HepG2 (cell line): ENCODE results near the gene KCTD13. TPM values are rescaled to one million over a fixed set of nuclear protein-coding genes. Genes with fewer than 3 reads are reported as not detected.

ENCODE experiments used
- BORCS8-MEF2B ChIP-seq: sonication (generic); formaldehyde crosslinking; IDR thresholded peaks from 2 replicates; pipeline ENCODE4 v1.8.0; 2022; ENCODE audit warnings: mild to moderate bottlenecking, missing genetic modification reagents
- CBX2 ChIP-seq, 2 experiments: fragments of 200-600 bp in 1 of 2; sonication (generic); formaldehyde crosslinking in 1 of 2; IDR thresholded peaks; 2 replicates each; pipeline versions ENCODE4 v1.7.0 to v1.8.1; 2018 to 2022; ENCODE audit warnings: low read depth in 2 of 2, low read length in 1 of 2, mild to moderate bottlenecking in 1 of 2, missing genetic modification reagents in 1 of 2
- FOXC1 ChIP-seq: sonication (generic); formaldehyde crosslinking; IDR thresholded peaks from 2 replicates; pipeline ENCODE4 v1.8.0; 2022; ENCODE audit warnings: mild to moderate bottlenecking, missing genetic modification reagents, borderline replicate concordance
- HIVEP1 ChIP-seq: sonication (generic); formaldehyde crosslinking; IDR thresholded peaks from 2 replicates; pipeline ENCODE4 v1.4.0; 2020; ENCODE audit warnings: mild to moderate bottlenecking, missing genetic modification reagents
- HNRNPUL1 ChIP-seq: fragments of 200-400 bp; formaldehyde crosslinking; IDR thresholded peaks from 2 replicates; pipeline ENCODE4 v1.6.1; 2017; ENCODE audit warnings: low read depth, mild to moderate bottlenecking, low read length, moderate library complexity
- MAZ ChIP-seq, 2 experiments: sonication (generic) in 1 of 2; formaldehyde crosslinking in 1 of 2; IDR thresholded peaks; 2 replicates each; pipeline versions ENCODE4 v1.5.0 to v1.6.1; 2012 to 2020; ENCODE audit warnings: low read depth in 2 of 2, mild to moderate bottlenecking in 2 of 2, borderline replicate concordance in 1 of 2, improper control_type of control experiment in 1 of 2, low read length in 1 of 2, missing genetic modification reagents in 1 of 2, moderate library complexity in 1 of 2
- MEIS2 ChIP-seq: sonication (generic); formaldehyde crosslinking; IDR thresholded peaks from 2 replicates; pipeline ENCODE4 v1.9.0; 2021; ENCODE audit warnings: mild to moderate bottlenecking, missing genetic modification reagents
- RELA ChIP-seq: sonication (generic); formaldehyde crosslinking; IDR thresholded peaks from 2 replicates; pipeline ENCODE4 v1.4.0; 2020; ENCODE audit warnings: missing genetic modification reagents
- SIX4 ChIP-seq: sonication (generic); formaldehyde crosslinking; IDR thresholded peaks from 2 replicates; pipeline ENCODE4 v1.4.0; 2020; ENCODE audit warnings: missing genetic modification reagents
- THRA ChIP-seq: sonication (generic); formaldehyde crosslinking; IDR thresholded peaks from 2 replicates; pipeline ENCODE4 v1.4.0; 2020; ENCODE audit warnings: missing genetic modification reagents, borderline replicate concordance
- ZFY ChIP-seq: sonication (generic); formaldehyde crosslinking; IDR thresholded peaks from 2 replicates; pipeline ENCODE4 v1.4.0; 2020; ENCODE audit warnings: missing genetic modification reagents
- ZMAT3 ChIP-seq: sonication (generic); formaldehyde crosslinking; conservative IDR thresholded peaks from 2 replicates; pipeline ENCODE4 v1.7.0; 2021; ENCODE audit warnings: missing genetic modification reagents
- ZNF138 ChIP-seq: sonication (generic); formaldehyde crosslinking; IDR thresholded peaks from 2 replicates; pipeline ENCODE4 v1.5.0; 2020; ENCODE audit warnings: mild to moderate bottlenecking, low read depth, missing genetic modification reagents
- ZNF224 ChIP-seq: sonication (generic); formaldehyde crosslinking; IDR thresholded peaks from 2 replicates; pipeline ENCODE4 v1.5.0; 2020; ENCODE audit warnings: mild to moderate bottlenecking, missing genetic modification reagents
- ZNF30 ChIP-seq: sonication (generic); formaldehyde crosslinking; IDR thresholded peaks from 2 replicates; pipeline ENCODE4 v1.5.0; 2020; ENCODE audit warnings: mild to moderate bottlenecking, missing genetic modification reagents
- ZNF414 ChIP-seq: sonication (generic); formaldehyde crosslinking; IDR thresholded peaks from 2 replicates; pipeline ENCODE4 v1.5.0; 2020; ENCODE audit warnings: missing genetic modification reagents
- ZNF556 ChIP-seq: sonication (generic); formaldehyde crosslinking; IDR thresholded peaks from 2 replicates; pipeline ENCODE4 v1.4.0; 2020; ENCODE audit warnings: mild to moderate bottlenecking, missing genetic modification reagents, borderline replicate concordance
- ZNF570 ChIP-seq: sonication (generic); formaldehyde crosslinking; IDR thresholded peaks from 2 replicates; pipeline ENCODE4 v1.4.0; 2020; ENCODE audit warnings: mild to moderate bottlenecking, missing genetic modification reagents, borderline replicate concordance
- ZNF597 ChIP-seq: sonication (generic); formaldehyde crosslinking; IDR thresholded peaks from 2 replicates; pipeline ENCODE4 v1.5.0; 2020; ENCODE audit warnings: missing genetic modification reagents
- ZNF713 ChIP-seq: sonication (generic); formaldehyde crosslinking; IDR thresholded peaks from 2 replicates; pipeline ENCODE4 v1.4.0; 2020; ENCODE audit warnings: mild to moderate bottlenecking, missing genetic modification reagents
- ZNF772 ChIP-seq: sonication (generic); formaldehyde crosslinking; IDR thresholded peaks from 2 replicates; pipeline ENCODE4 v1.5.0; 2020; ENCODE audit warnings: mild to moderate bottlenecking, missing genetic modification reagents
- ZNF781 ChIP-seq: sonication (generic); formaldehyde crosslinking; IDR thresholded peaks from 2 replicates; pipeline ENCODE4 v1.5.1; 2020; ENCODE audit warnings: borderline replicate concordance, mild to moderate bottlenecking, missing genetic modification reagents; ENCODE audit errors: not compliant biosample characterization
- ZNF788 ChIP-seq: sonication (generic); formaldehyde crosslinking; IDR thresholded peaks from 2 replicates; pipeline ENCODE4 v1.5.0; 2020; ENCODE audit warnings: mild to moderate bottlenecking, missing genetic modification reagents, borderline replicate concordance
- ZSCAN12 ChIP-seq: sonication (generic); formaldehyde crosslinking; IDR thresholded peaks from 2 replicates; pipeline ENCODE4 v1.9.0; 2021; ENCODE audit warnings: mild to moderate bottlenecking, missing genetic modification reagents
- polyA plus RNA-seq, 8 experiments: library from polyadenylated mRNA; depleted of rRNA in 3 of 8; stranded (reverse) in 7 of 8; unstranded in 1 of 8; fragments of >200 nt; fragmentation: Illumina TruSeq in 4 of 8; extraction: Trizol in 4 of 8; gene quantifications; 2 replicates each; pipeline versions ENCODE4 v1.2.1 to v1.2.3, GENCODE V29; 2011 to 2016; ENCODE audit warnings: low read depth in 4 of 8, missing spikeins in 1 of 8, mixed read lengths in 1 of 8; ENCODE audit not compliant: insufficient read depth in 1 of 8
- total RNA-seq, 5 experiments: library from RNA; depleted of rRNA; stranded (reverse); fragments of >200 nt; fragmentation: Illumina TruSeq; extraction: Trizol; gene quantifications; 2 replicates each; pipeline ENCODE4 v1.2.3, GENCODE V29; 2016; ENCODE audit warnings: low read depth in 1 of 5
- TF ChIP-seq, protein P1 (sequence below): sonication (generic); formaldehyde crosslinking; IDR thresholded peaks from 2 replicates; pipeline ENCODE4 v1.4.0; 2020; ENCODE audit warnings: missing genetic modification reagents

Gene KCTD13
- total and polyA plus RNA-seq, 2 of the 13 experiments (the other 11 are each of a cell fraction or from before 2014, with no cell fraction given) = 6.3 to 14.7 TPM

GRCh38 chr16:29900102-29900887 lies 25.7 kb downstream of the KCTD13 start, which contains the start of gene ASPHD1 (continued):
- TF ChIP-seq, protein P1, sequence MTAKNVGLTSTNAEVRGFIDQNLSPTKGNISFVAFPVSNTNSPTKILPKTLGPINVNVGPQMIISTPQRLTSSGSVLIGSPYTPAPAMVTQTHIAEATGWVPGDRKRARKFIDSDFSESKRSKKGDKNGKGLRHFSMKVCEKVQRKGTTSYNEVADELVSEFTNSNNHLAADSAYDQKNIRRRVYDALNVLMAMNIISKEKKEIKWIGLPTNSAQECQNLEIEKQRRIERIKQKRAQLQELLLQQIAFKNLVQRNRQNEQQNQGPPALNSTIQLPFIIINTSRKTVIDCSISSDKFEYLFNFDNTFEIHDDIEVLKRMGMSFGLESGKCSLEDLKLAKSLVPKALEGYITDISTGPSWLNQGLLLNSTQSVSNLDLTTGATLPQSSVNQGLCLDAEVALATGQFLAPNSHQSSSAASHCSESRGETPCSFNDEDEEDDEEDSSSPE = no peak; the same call in none of the 2 replicates
- TF ChIP-seq FOXC1 (CRISPR knock-in tag) (0 out of 2 replicates have a peak, but pooled peaks have one; percentile 10), HNRNPUL1 (no peak), MEIS2 (CRISPR knock-in tag) (no peak; the same call in none of the 2 replicates), ZNF556 (CRISPR knock-in tag) (peak; percentile 54), ZNF30 (no peak), MAZ (IDR thresholded peaks at IDR 0.05; ENCODE audit: borderline replicate concordance, low read depth, low read length) (peak; percentile 47; the same call in 1 of the 2 replicates), MAZ (CRISPR knock-in tag; IDR thresholded peaks at IDR 0.05; ENCODE audit: low read depth) (no peak), CBX2 (IDR thresholded peaks at IDR 0.05; ENCODE audit: low read depth, low read length) (no peak), CBX2 (CRISPR knock-in tag; IDR thresholded peaks at IDR 0.05; ENCODE audit: low read depth) (no peak), ZNF570 (no peak), ZNF597 (CRISPR knock-in tag) (no peak), ZNF781 (peak; percentile 56), ZFY (peak; percentile 73), ZSCAN12 (CRISPR knock-in tag) (peak; percentile 99), ZNF713 (0 out of 2 replicates have a peak, but pooled peaks have one; percentile 64), SIX4 (CRISPR knock-in tag) (peak; percentile 35; the same call in 1 of the 2 replicates), ZNF224 (CRISPR knock-in tag) (no peak), HIVEP1 (peak; percentile 27; the same call in 1 of the 2 replicates), THRA (CRISPR knock-in tag) (no peak; the same call in 1 of the 2 replicates), ZNF788 (no peak), ZNF772 (no peak), RELA (CRISPR knock-in tag) (peak; percentile 59), BORCS8-MEF2B (CRISPR knock-in tag) (peak; percentile 98), ZMAT3 (CRISPR knock-in tag) (peak; percentile 95; the same call in 1 of the 2 replicates), ZNF414 (CRISPR knock-in tag) (0 out of 2 replicates have a peak, but pooled peaks have one; percentile 67), ZNF138 (CRISPR knock-in tag) (peak; percentile 62; the same call in 1 of the 2 replicates)
